Measurements from ENCODE around the gene ZSCAN23. TPM values are rescaled to one million over a fixed set of nuclear protein-coding genes. Genes with fewer than 3 reads are reported as not detected.
"Not testable (repeated sequence)": the region's sequence is repeated elsewhere in the genome, so short reads cannot be mapped to it uniquely, and the experiment has no call there.

The ZSCAN23 gene
- total RNA-seq, 2 experiments from 2014 or later, result 1.5 to 1.7 TPM

DNA sequence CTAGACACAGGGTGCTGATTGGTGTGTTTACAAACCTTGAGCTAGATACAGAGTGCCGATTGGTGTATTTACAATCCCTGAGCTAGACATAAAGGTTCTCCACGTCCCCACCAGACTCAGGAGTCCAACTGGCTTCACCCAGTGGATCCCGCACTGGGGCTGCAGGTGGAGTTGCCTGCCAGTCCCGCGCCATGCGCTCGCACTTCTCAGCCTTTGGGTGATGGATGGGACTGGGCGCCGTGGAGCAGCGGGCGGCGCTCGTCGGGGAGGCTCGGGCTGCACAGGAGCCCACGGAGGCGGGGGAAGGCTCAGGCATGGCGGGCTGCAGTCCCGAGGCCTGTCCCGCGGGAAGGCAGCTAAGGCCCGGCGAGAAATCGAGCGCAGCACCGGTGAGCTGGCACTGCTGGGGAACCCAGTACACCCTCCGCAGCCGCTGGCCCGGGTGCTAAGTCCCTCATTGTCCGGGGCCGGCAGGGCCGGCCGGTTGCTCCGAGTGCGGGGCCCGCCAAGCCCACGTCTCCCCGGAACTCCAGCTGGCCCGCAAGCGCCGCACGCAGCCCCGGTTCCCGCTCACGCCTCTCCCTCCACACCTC, 26.0 kb upstream of the ZSCAN23 start:
- H3K36me3 Mint-ChIP-seq (ENCODE audit: low read depth); H3K4me3 Mint-ChIP-seq; H3K27ac Mint-ChIP-seq; POLR2A ChIA-PET; H3K4me1 Mint-ChIP-seq; DNase-seq; H3K9me3 Mint-ChIP-seq: not testable (repeated sequence)
- H3K27me3 Mint-ChIP-seq, result peaks cover 45% of the 10 kb centered on the region
- CTCF ChIA-PET, result interaction anchor here (0.9 to 1.7 kb wide), 2 partner anchors 28 to 42 kb away, joined by 3 read pairs; no protein-coding TSS in a partner anchor

DNA sequence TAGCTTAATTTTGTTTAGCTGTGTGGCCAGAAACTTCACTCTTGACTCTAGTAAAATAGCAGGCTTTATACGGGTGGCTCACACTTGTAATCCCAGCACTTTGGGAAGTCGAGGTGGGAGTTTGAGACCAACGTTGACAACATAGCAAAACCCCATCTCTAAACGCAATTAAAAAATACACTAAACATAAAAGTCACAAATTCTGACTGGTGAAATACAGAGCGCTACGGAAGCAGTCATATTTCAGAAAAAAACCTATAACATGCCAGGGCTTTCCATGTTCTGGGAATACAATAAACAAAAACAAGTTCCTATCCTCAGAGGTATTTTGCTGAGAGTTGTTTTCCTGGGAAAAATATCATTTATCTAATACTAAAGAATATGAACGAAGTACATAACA, 24.8 kb upstream of the ZSCAN23 start:
- Mint-ChIP-seq H3K27ac (no peak overlapping the region), H3K36me3 (ENCODE audit: low read depth) (no peaks in the 10 kb centered on the region), H3K4me3 (no peak overlapping the region), H3K9me3 (peaks cover 5% of the 10 kb centered on the region), H3K4me1 (no peaks in the 10 kb centered on the region), H3K27me3 (peaks cover 48% of the 10 kb centered on the region)
- POLR2A ChIA-PET, result no interaction called here
- no peak for DNase-seq
- CTCF ChIA-PET, result interaction anchor here (0.9 kb wide), 1 partner anchor 27 kb away, joined by 3 read pairs; no protein-coding TSS in a partner anchor

GRCh38 chr6:28462401-28462800, 19.1 kb upstream of the ZSCAN23 start:
- CTCF ChIA-PET, result no interaction called here
- H3K27me3 Mint-ChIP-seq, result peaks cover 61% of the 10 kb centered on the region
- no peak overlapping the region for H3K27ac Mint-ChIP-seq
- no peaks in the 10 kb centered on the region for H3K9me3 Mint-ChIP-seq
- DNase-seq, result no peak
- peaks cover 8% of the 10 kb centered on the region for H3K4me1 Mint-ChIP-seq
- no peaks in the 10 kb centered on the region for H3K36me3 Mint-ChIP-seq (ENCODE audit: low read depth)
- no peak overlapping the region for H3K4me3 Mint-ChIP-seq
- POLR2A ChIA-PET, result no interaction called here

DNA sequence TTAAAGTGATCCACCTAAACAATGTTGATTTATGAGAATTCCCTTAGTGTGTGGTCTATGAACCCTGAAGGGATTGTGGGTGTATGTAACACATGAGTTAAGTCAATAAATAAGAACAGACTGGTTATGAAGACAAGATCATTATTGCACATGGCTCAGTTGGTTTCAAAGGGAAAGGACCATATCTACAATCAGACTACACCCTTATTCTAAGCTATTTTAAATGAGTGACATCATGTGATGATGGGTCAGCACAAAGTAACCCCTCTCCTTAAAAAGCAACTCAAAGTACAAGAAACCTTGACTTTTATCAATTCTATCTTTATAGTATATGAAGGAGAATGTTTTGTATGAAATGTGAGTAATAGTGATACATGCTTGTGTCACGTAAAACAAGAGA, 15.3 kb upstream of the ZSCAN23 start:
- H3K36me3 Mint-ChIP-seq (ENCODE audit: low read depth), result no peaks in the 10 kb centered on the region
- H3K4me3 Mint-ChIP-seq, result no peak overlapping the region
- ChIA-PET CTCF (interaction anchor here (0.5 kb wide), 1 partner anchor 350 kb away, joined by 3 read pairs; no protein-coding TSS in a partner anchor), POLR2A (no interaction called here)
- no peak overlapping the region for H3K27ac Mint-ChIP-seq
- H3K4me1 Mint-ChIP-seq, result peaks cover 8% of the 10 kb centered on the region
- DNase-seq, result no peak
- peaks cover 55% of the 10 kb centered on the region for H3K27me3 Mint-ChIP-seq
- H3K9me3 Mint-ChIP-seq, result no peaks in the 10 kb centered on the region

DNA sequence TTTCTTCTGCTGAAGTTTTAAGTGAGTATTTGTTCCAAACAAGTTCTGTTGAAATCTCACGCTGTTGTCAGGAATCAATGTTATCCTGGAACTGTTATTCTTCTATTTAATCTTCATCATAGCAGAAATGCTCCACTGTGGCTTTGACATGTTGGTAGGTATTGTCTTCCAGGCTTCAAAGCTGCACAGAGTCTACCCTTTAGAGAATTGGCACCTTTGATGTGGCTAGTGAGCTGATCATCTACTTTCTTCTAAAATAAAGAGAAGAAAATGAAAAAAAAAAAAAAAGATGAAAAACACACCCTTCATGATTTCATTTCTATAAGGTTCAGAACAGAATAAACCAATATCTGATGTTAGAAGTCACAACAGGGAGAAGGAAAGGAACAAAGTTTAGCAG, 5.8 kb upstream of the ZSCAN23 start:
- peaks cover 12% of the 10 kb centered on the region for H3K9me3 Mint-ChIP-seq
- DNase-seq, result peak; percentile 50
- POLR2A ChIA-PET, result no interaction called here
- peak overlapping the region; percentile 20 for H3K27ac Mint-ChIP-seq
- CTCF ChIA-PET, result interaction anchor here (0.7 to 1.5 kb wide), 2 partner anchors 26 to 868 kb away, joined by 3 to 4 read pairs; no protein-coding TSS in a partner anchor
- peaks cover 18% of the 10 kb centered on the region for H3K36me3 Mint-ChIP-seq (ENCODE audit: low read depth)
- H3K4me3 Mint-ChIP-seq, result no peak overlapping the region
- H3K4me1 Mint-ChIP-seq, result peaks cover 31% of the 10 kb centered on the region
- H3K27me3 Mint-ChIP-seq, result peaks cover 20% of the 10 kb centered on the region

- POLR2A ChIA-PET, H3K27ac Mint-ChIP-seq, DNase-seq: not testable (repeated sequence)
- H3K36me3 Mint-ChIP-seq (ENCODE audit: low read depth), result peaks cover 28% of the 10 kb centered on the region
- H3K4me1 Mint-ChIP-seq, result peaks cover 46% of the 10 kb centered on the region
- peaks cover 20% of the 10 kb centered on the region for H3K27me3 Mint-ChIP-seq
- H3K9me3 Mint-ChIP-seq, result peaks cover 17% of the 10 kb centered on the region
- peak overlapping the region; percentile 63 for H3K4me3 Mint-ChIP-seq
- CTCF ChIA-PET, result interaction anchor here (0.5 kb wide), 1 partner anchor 886 kb away, joined by 3 read pairs; no protein-coding TSS in a partner anchor
Observed at GRCh38 chr6:28447512-28447906, 4.2 kb upstream of the ZSCAN23 start.

GRCh38 chr6:28446818-28447511, 3.7 kb upstream of the ZSCAN23 start:
- Mint-ChIP-seq H3K27ac (peak overlapping the region; percentile 51), H3K4me1 (peaks cover 51% of the 10 kb centered on the region), H3K36me3 (ENCODE audit: low read depth) (peaks cover 28% of the 10 kb centered on the region), H3K27me3 (peaks cover 20% of the 10 kb centered on the region), H3K4me3 (peak overlapping the region; percentile 63), H3K9me3 (peaks cover 17% of the 10 kb centered on the region)
- no peak for DNase-seq
- POLR2A ChIA-PET, result no interaction called here
- CTCF ChIA-PET, result interaction anchor here (0.5 kb wide), 2 partner anchors 255 to 885 kb away, joined by 3 read pairs; no protein-coding TSS in a partner anchor

DNA sequence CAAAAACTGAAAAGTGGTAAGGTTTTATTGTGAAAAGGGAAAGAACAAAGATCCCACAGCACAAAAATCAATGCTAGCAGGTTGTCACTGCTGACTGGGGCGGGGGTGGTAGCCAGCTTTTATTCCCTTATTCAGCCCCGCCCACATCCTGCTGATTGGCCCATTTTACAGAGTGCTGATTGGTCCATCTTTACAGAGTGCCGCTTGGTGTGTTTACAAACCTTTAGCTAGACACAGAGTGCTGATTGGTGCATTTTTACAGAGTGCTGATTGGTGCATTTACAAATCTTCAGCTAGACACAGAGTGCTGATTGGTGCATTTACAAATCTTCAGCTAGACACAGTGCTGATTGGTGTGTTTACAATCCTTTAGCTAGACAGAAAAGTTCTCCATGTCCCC, 1.5 kb upstream of the ZSCAN23 start:
- DNase-seq, H3K27ac Mint-ChIP-seq, POLR2A ChIA-PET, H3K4me3 Mint-ChIP-seq: not testable (repeated sequence)
- CTCF ChIA-PET, result interaction anchor here (0.5 kb wide), 1 partner anchor 28 kb away, joined by 3 read pairs; no protein-coding TSS in a partner anchor
- Mint-ChIP-seq H3K4me1 (peaks cover 51% of the 10 kb centered on the region), H3K9me3 (peaks cover 17% of the 10 kb centered on the region), H3K36me3 (ENCODE audit: low read depth) (peaks cover 28% of the 10 kb centered on the region), H3K27me3 (peaks cover 20% of the 10 kb centered on the region)

GRCh38 chr6:28442586-28442985, 705 bp downstream of the ZSCAN23 start:
- peaks cover 18% of the 10 kb centered on the region for H3K27me3 Mint-ChIP-seq
- peaks cover 44% of the 10 kb centered on the region for H3K4me1 Mint-ChIP-seq
- H3K4me3 Mint-ChIP-seq, result peak overlapping the region; percentile 97
- H3K27ac Mint-ChIP-seq, result peak overlapping the region; percentile 97
- POLR2A ChIA-PET, result no interaction called here
- H3K36me3 Mint-ChIP-seq (ENCODE audit: low read depth), result peaks cover 28% of the 10 kb centered on the region
- CTCF ChIA-PET, result interaction anchor here (0.9 kb wide), 1 partner anchor 13 kb away, joined by 3 read pairs; no protein-coding TSS in a partner anchor
- no peak for DNase-seq
- H3K9me3 Mint-ChIP-seq, result peaks cover 17% of the 10 kb centered on the region

GRCh38 chr6:28436404-28436803, 6.9 kb downstream of the ZSCAN23 start:
- ChIA-PET CTCF (interaction anchor here (1.0 to 1.1 kb wide), 2 partner anchors 17 to 603 kb away, joined by 3 read pairs; no protein-coding TSS in a partner anchor), POLR2A (no interaction called here)
- Mint-ChIP-seq H3K27ac (no peak overlapping the region), H3K36me3 (ENCODE audit: low read depth) (peaks cover 3% of the 10 kb centered on the region), H3K27me3 (no peaks in the 10 kb centered on the region), H3K9me3 (no peaks in the 10 kb centered on the region), H3K4me3 (no peak overlapping the region), H3K4me1 (no peaks in the 10 kb centered on the region)
- no peak for DNase-seq

DNA sequence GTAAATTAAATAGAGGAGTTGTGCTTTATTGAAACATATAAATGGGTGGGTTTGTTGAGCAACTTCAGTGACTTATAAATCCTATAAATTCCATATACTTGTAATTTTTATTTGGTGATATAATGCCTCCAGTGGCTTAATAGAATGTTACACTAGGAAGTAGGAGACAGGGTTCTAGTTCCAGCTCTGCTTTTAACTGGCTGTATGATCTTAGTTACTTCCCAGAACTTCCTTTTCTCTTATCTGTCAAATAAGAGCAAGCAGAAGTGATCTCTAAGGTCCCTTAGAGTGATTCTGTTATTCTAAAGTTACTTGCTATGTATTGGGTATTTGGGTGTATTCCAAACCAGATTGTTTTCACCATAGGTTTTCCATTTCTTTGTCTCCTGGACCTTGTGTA, 10.2 kb downstream of the ZSCAN23 start:
- H3K27ac Mint-ChIP-seq, result no peak overlapping the region
- no peaks in the 10 kb centered on the region for H3K9me3 Mint-ChIP-seq
- H3K36me3 Mint-ChIP-seq (ENCODE audit: low read depth), result peaks cover 9% of the 10 kb centered on the region
- DNase-seq, result no peak
- no peak overlapping the region for H3K4me3 Mint-ChIP-seq
- ChIA-PET POLR2A (no interaction called here), CTCF (no interaction called here)
- H3K27me3 Mint-ChIP-seq, result no peaks in the 10 kb centered on the region
- peaks cover 11% of the 10 kb centered on the region for H3K4me1 Mint-ChIP-seq

DNA sequence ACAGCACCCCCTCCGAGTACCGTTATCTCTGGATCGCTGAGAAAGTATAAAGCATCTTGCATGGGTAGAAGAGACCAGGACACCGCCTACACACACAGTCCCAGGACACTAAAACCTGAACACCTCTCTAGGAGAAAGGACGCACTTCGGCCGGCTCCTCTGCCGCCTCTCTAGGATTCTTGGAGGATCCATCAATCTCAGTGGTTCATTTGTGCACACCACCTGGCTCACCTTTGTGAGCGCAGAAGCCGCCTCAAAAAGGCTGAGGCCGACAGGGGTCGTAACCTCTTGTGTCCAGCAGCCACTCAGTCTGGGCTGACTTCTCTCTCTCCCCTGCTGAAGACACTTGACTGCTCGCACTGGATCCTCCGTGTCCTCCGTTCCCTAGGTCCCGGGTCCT, 13.5 kb downstream of the ZSCAN23 start:
- Mint-ChIP-seq H3K4me1 (peaks cover 33% of the 10 kb centered on the region), H3K36me3 (ENCODE audit: low read depth) (peaks cover 16% of the 10 kb centered on the region), H3K27ac (no peak overlapping the region), H3K27me3 (no peaks in the 10 kb centered on the region), H3K9me3 (peaks cover under 1% of the 10 kb centered on the region), H3K4me3 (no peak overlapping the region)
- no peak for DNase-seq
- CTCF ChIA-PET, result no interaction called here
- POLR2A ChIA-PET, result interaction anchor here (0.7 kb wide), 1 partner anchor 301 kb away, joined by 3 read pairs; no protein-coding TSS in a partner anchor

- ChIA-PET POLR2A (interaction anchor here (0.8 kb wide), 1 partner anchor 17 kb away, joined by 4 read pairs; no protein-coding TSS in a partner anchor), CTCF (no interaction called here)
- Mint-ChIP-seq H3K27ac (peak overlapping the region; percentile 87), H3K27me3 (peaks cover 18% of the 10 kb centered on the region), H3K36me3 (ENCODE audit: low read depth) (peaks cover 35% of the 10 kb centered on the region), H3K4me3 (peak overlapping the region; percentile 6), H3K9me3 (peaks cover 5% of the 10 kb centered on the region), H3K4me1 (peaks cover 41% of the 10 kb centered on the region)
- DNase-seq, result peak; percentile 33
Observed at GRCh38 chr6:28425944-28426541, 17.2 kb downstream of the ZSCAN23 start.

Data from activated CD4-positive, alpha-beta T cell treated with anti-CD3 and anti-CD28 coated beads, Interleukin-2, amount 10 ng/mL, durations not matched to agents 7 days and 5 days (primary cell).